ENCODE measurements around the gene ST7. TPM values are rescaled to one million over a fixed set of nuclear protein-coding genes. Genes with fewer than 3 reads are reported as not detected.
"Not testable (repeated sequence)": the region's sequence is repeated elsewhere in the genome, so short reads cannot be mapped to it uniquely, and the experiment has no call there.

The ST7 gene
- total RNA-seq, 2 experiments from 2014 or later: 9.6 to 10.7 TPM

- Histone ChIP-seq H3K4me3 (ENCODE audit: low read depth, low read length, poor library complexity, severe bottlenecking) (no peak overlapping the region), H3K9me3 (ENCODE audit: low read length) (no peaks in the 10 kb centered on the region), H2AFZ (ENCODE audit: low read length) (no peak overlapping the region), H3K27ac (ENCODE audit: low read depth, low read length, poor library complexity, severe bottlenecking) (no peak overlapping the region), H3K9me2 (ENCODE audit: insufficient read depth, low read length) (no peaks in the 10 kb centered on the region), H3K79me2 (ENCODE audit: insufficient read depth, low read depth, low read length) (no peaks in the 10 kb centered on the region), H4K20me1 (ENCODE audit: insufficient read depth, low read length) (no peaks in the 10 kb centered on the region; the same call in 1 of the 2 replicates), H3K4me1 (ENCODE audit: insufficient read depth, low read length, poor library complexity, severe bottlenecking) (no peaks in the 10 kb centered on the region), H3K4me2 (ENCODE audit: low read length) (no peak overlapping the region), H3K36me3 (ENCODE audit: insufficient read depth, low read length) (no peaks in the 10 kb centered on the region)
- DNase-seq (ENCODE audit: low spot score): peak; percentile 66
- POLR2A ChIA-PET: no interaction called here
- CTCF ChIA-PET (ENCODE audit: unreplicated experiment): no interaction called here
- TF ChIP-seq EZH2phosphoT487 (IDR thresholded peaks at IDR 0.05; ENCODE audit: borderline replicate concordance, low read depth, low read length) (no peak), CTCF (conservative IDR thresholded peaks at IDR 0.05; ENCODE audit: low read length) (peak; percentile 93)
- BruUV-seq (replicated peaks): no TSS peak
- intact Hi-C loops (cut with micrococcal nuclease; ENCODE audit: unreplicated experiment): loop anchor here (1.0 to 2.0 kb wide), 2 partner anchors 133 to 189 kb away; no protein-coding TSS in a partner anchor
Measured at GRCh38 chr7:117119192-117119924, 166.1 kb downstream of the ST7 start.

- H3K4me1 ChIP-seq (ENCODE audit: insufficient read depth, low read length, poor library complexity, severe bottlenecking); H3K36me3 ChIP-seq (ENCODE audit: insufficient read depth, low read length); H3K9me3 ChIP-seq (ENCODE audit: low read length); H3K4me2 ChIP-seq (ENCODE audit: low read length); BruUV-seq (replicated peaks); H3K9me2 ChIP-seq (ENCODE audit: insufficient read depth, low read length); H3K79me2 ChIP-seq (ENCODE audit: insufficient read depth, low read depth, low read length); intact Hi-C loops (cut with micrococcal nuclease; ENCODE audit: unreplicated experiment); H4K20me1 ChIP-seq (ENCODE audit: insufficient read depth, low read length); H3K4me3 ChIP-seq (ENCODE audit: low read depth, low read length, poor library complexity, severe bottlenecking); DNase-seq (ENCODE audit: low spot score); H3K27ac ChIP-seq (ENCODE audit: low read depth, low read length, poor library complexity, severe bottlenecking); CTCF ChIA-PET (ENCODE audit: unreplicated experiment); H2AFZ ChIP-seq (ENCODE audit: low read length): not testable (repeated sequence)
- POLR2A ChIA-PET: interaction anchor here (0.6 kb wide), 1 partner anchor 111 kb away, joined by 5 read pairs; no protein-coding TSS in a partner anchor
Measured at GRCh38 chr7:117120321-117120720, 167.0 kb downstream of the ST7 start.

GRCh38 chr7:117122036-117122435 lies 168.7 kb downstream of the ST7 start:
- H3K4me2 ChIP-seq (ENCODE audit: low read length); H3K79me2 ChIP-seq (ENCODE audit: insufficient read depth, low read depth, low read length); DNase-seq (ENCODE audit: low spot score); H3K36me3 ChIP-seq (ENCODE audit: insufficient read depth, low read length); CTCF ChIA-PET (ENCODE audit: unreplicated experiment); BruUV-seq (replicated peaks); H3K9me2 ChIP-seq (ENCODE audit: insufficient read depth, low read length); H3K9me3 ChIP-seq (ENCODE audit: low read length); H3K4me3 ChIP-seq (ENCODE audit: low read depth, low read length, poor library complexity, severe bottlenecking); H3K4me1 ChIP-seq (ENCODE audit: insufficient read depth, low read length, poor library complexity, severe bottlenecking); H4K20me1 ChIP-seq (ENCODE audit: insufficient read depth, low read length); H3K27ac ChIP-seq (ENCODE audit: low read depth, low read length, poor library complexity, severe bottlenecking); H2AFZ ChIP-seq (ENCODE audit: low read length); intact Hi-C loops (cut with micrococcal nuclease; ENCODE audit: unreplicated experiment): not testable (repeated sequence)
- POLR2A ChIA-PET: interaction anchor here (0.7 to 1.4 kb wide), 4 partner anchors 13 to 127 kb away, joined by 3 to 4 read pairs (median 4); no protein-coding TSS in a partner anchor

Data from OCI-LY7 (cell line).